HEK293 (cell line): Measurements from ENCODE around the gene WDR6.

ENCODE experiments used
- KLF16 ChIP-seq: fragments of 450-650 bp; formaldehyde crosslinking; IDR thresholded peaks from 2 replicates; pipeline ENCODE4 v1.5.1; 2017; ENCODE audit warnings: missing biosample characterization, missing genetic modification characterization
- MZF1 ChIP-seq: fragments of 450-650 bp; formaldehyde crosslinking; IDR thresholded peaks from 2 replicates; pipeline ENCODE4 v1.5.1; 2017; ENCODE audit warnings: missing biosample characterization, missing genetic modification characterization, borderline replicate concordance
- OVOL3 ChIP-seq: fragments of 450-650 bp; formaldehyde crosslinking; IDR thresholded peaks from 2 replicates; pipeline ENCODE4 v1.5.1; 2016; ENCODE audit warnings: missing biosample characterization, missing genetic modification characterization
- RBAK ChIP-seq: fragments of 450-650 bp; formaldehyde crosslinking; IDR thresholded peaks from 2 replicates; pipeline ENCODE4 v1.5.1; 2016; ENCODE audit warnings: missing biosample characterization, missing genetic modification characterization
- SETDB1 ChIP-seq: IDR thresholded peaks from one replicate; pipeline ENCODE4 v1.6.1; 2017; ENCODE audit warnings: mild to moderate bottlenecking, low read length, moderate library complexity, mixed read lengths; ENCODE audit not compliant: insufficient read length
- SP3 ChIP-seq: fragments of 450-650 bp; formaldehyde crosslinking; IDR thresholded peaks from 2 replicates; pipeline ENCODE4 v1.5.1; 2016; ENCODE audit warnings: missing biosample characterization, missing genetic modification characterization
- TRIM28 ChIP-seq: IDR thresholded peaks from 2 replicates; pipeline ENCODE4 v1.6.1; 2011; ENCODE audit warnings: low read length, control low read depth, borderline replicate concordance
- ZBTB1 ChIP-seq: fragments of 450-650 bp; formaldehyde crosslinking; IDR thresholded peaks from 2 replicates; pipeline ENCODE4 v1.5.1; 2016; ENCODE audit warnings: missing biosample characterization, missing genetic modification characterization
- ZBTB11 ChIP-seq: fragments of 450-650 bp; formaldehyde crosslinking; conservative IDR thresholded peaks from 2 replicates; pipeline ENCODE4 v1.5.1; 2016; ENCODE audit warnings: low read depth, missing biosample characterization, missing genetic modification characterization
- ZBTB26 ChIP-seq: fragments of 450-650 bp; formaldehyde crosslinking; optimal IDR thresholded peaks from 2 replicates; pipeline ENCODE3; 2016; ENCODE audit warnings: missing biosample characterization, mild to moderate bottlenecking, missing genetic modification characterization
- ZBTB8A ChIP-seq: fragments of 450-650 bp; formaldehyde crosslinking; IDR thresholded peaks from 2 replicates; pipeline ENCODE4 v1.5.1; 2016; ENCODE audit warnings: missing biosample characterization, missing genetic modification characterization
- ZNF157 ChIP-seq: fragments of 450-650 bp; formaldehyde crosslinking; IDR thresholded peaks from 2 replicates; pipeline ENCODE4 v1.5.1; 2016; ENCODE audit warnings: missing biosample characterization, missing genetic modification characterization
- ZNF184 ChIP-seq: fragments of 450-650 bp; IDR thresholded peaks from 2 replicates; pipeline ENCODE4 v1.5.1; 2018; ENCODE audit warnings: missing biosample characterization, mild to moderate bottlenecking, missing genetic modification characterization
- ZNF211 ChIP-seq: fragments of 450-650 bp; formaldehyde crosslinking; IDR thresholded peaks from 2 replicates; pipeline ENCODE4 v1.5.1; 2016; ENCODE audit warnings: low read depth, missing biosample characterization, missing genetic modification characterization
- ZNF223 ChIP-seq: fragments of 450-650 bp; formaldehyde crosslinking; IDR thresholded peaks from 2 replicates; pipeline ENCODE4 v1.5.1; 2016; ENCODE audit warnings: missing biosample characterization, missing genetic modification characterization
- ZNF513 ChIP-seq: fragments of 450-650 bp; IDR thresholded peaks from 2 replicates; pipeline ENCODE4 v1.5.1; 2018; ENCODE audit warnings: missing biosample characterization, missing genetic modification characterization
- ZNF514 ChIP-seq: fragments of 450-650 bp; formaldehyde crosslinking; IDR thresholded peaks from 2 replicates; pipeline ENCODE4 v1.5.1; 2016; ENCODE audit warnings: missing biosample characterization, missing genetic modification characterization
- ZNF560 ChIP-seq: fragments of 450-650 bp; formaldehyde crosslinking; IDR thresholded peaks from 2 replicates; pipeline ENCODE4 v1.5.1; 2017; ENCODE audit warnings: missing biosample characterization, missing genetic modification characterization, borderline replicate concordance
- ZNF629 ChIP-seq: fragments of 450-650 bp; formaldehyde crosslinking; IDR thresholded peaks from 2 replicates; pipeline ENCODE4 v1.5.1; 2017; ENCODE audit warnings: missing biosample characterization, missing genetic modification characterization
- ZNF664 ChIP-seq: fragments of 450-650 bp; formaldehyde crosslinking; IDR thresholded peaks from 2 replicates; pipeline ENCODE4 v1.5.1; 2016; ENCODE audit warnings: missing biosample characterization, missing genetic modification characterization
- ZNF76 ChIP-seq: fragments of 450-650 bp; formaldehyde crosslinking; IDR thresholded peaks from 2 replicates; pipeline ENCODE4; 2016; ENCODE audit warnings: low read depth, missing biosample characterization, missing genetic modification characterization, borderline replicate concordance
- TF ChIP-seq, protein P1 (sequence below): fragments of 450-650 bp; formaldehyde crosslinking; IDR thresholded peaks from 2 replicates; pipeline ENCODE4 v1.5.1; 2016; ENCODE audit warnings: missing biosample characterization, missing genetic modification characterization
- TF ChIP-seq, protein P2 (sequence below): fragments of 450-650 bp; formaldehyde crosslinking; IDR thresholded peaks from 2 replicates; pipeline ENCODE4 v1.5.1; 2017; ENCODE audit warnings: missing biosample characterization, missing genetic modification characterization
- TF ChIP-seq, protein P3 (sequence below): fragments of 450-650 bp; formaldehyde crosslinking; IDR thresholded peaks from 2 replicates; pipeline ENCODE4 v1.5.1; 2016; ENCODE audit warnings: missing biosample characterization, missing genetic modification characterization
- TF ChIP-seq, protein P4 (sequence below): sonication (generic); formaldehyde crosslinking; IDR thresholded peaks from 2 replicates; pipeline ENCODE4 v1.8.1; 2022; ENCODE audit warnings: mild to moderate bottlenecking, moderate library complexity, missing genetic modification reagents
- TF ChIP-seq, protein P5 (sequence below): fragments of 450-650 bp; formaldehyde crosslinking; IDR thresholded peaks from 2 replicates; pipeline ENCODE4 v1.5.1; 2016; ENCODE audit warnings: missing biosample characterization, missing genetic modification characterization

WDR6 gene

GRCh38 chr3:48989796-48990635, 17.2 kb upstream of the WDR6 start, which contains the start of gene P4HTM (continued):
- TF ChIP-seq SP3 (tag by site-specific recombination) (no peak), MZF1 (tag by site-specific recombination) (no peak), ZNF223 (tag by site-specific recombination) (no peak), ZNF560 (tag by site-specific recombination) (no peak), ZNF184 (tag by site-specific recombination) (no peak), OVOL3 (tag by site-specific recombination) (no peak), ZNF629 (tag by site-specific recombination) (peak; percentile 71; the same call in 1 of the 2 replicates), ZNF664 (tag by site-specific recombination) (no peak), ZNF157 (tag by site-specific recombination) (no peak), ZBTB11 (no peak), ZBTB1 (tag by site-specific recombination) (no peak), ZBTB26 (tag by site-specific recombination) (peak; percentile 88), SETDB1 (no peak), KLF16 (tag by site-specific recombination) (peak; percentile 67), ZNF513 (tag by site-specific recombination) (no peak), RBAK (tag by site-specific recombination) (no peak), ZNF211 (tag by site-specific recombination) (no peak), ZNF76 (no peak), ZNF514 (tag by site-specific recombination) (no peak), TRIM28 (no peak), ZBTB8A (tag by site-specific recombination) (peak; percentile 96)
- TF ChIP-seq, protein P1, sequence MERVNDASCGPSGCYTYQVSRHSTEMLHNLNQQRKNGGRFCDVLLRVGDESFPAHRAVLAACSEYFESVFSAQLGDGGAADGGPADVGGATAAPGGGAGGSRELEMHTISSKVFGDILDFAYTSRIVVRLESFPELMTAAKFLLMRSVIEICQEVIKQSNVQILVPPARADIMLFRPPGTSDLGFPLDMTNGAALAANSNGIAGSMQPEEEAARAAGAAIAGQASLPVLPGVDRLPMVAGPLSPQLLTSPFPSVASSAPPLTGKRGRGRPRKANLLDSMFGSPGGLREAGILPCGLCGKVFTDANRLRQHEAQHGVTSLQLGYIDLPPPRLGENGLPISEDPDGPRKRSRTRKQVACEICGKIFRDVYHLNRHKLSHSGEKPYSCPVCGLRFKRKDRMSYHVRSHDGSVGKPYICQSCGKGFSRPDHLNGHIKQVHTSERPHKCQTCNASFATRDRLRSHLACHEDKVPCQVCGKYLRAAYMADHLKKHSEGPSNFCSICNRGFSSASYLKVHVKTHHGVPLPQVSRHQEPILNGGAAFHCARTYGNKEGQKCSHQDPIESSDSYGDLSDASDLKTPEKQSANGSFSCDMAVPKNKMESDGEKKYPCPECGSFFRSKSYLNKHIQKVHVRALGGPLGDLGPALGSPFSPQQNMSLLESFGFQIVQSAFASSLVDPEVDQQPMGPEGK (tag by site-specific recombination) = peak; percentile 97
- TF ChIP-seq, protein P2, sequence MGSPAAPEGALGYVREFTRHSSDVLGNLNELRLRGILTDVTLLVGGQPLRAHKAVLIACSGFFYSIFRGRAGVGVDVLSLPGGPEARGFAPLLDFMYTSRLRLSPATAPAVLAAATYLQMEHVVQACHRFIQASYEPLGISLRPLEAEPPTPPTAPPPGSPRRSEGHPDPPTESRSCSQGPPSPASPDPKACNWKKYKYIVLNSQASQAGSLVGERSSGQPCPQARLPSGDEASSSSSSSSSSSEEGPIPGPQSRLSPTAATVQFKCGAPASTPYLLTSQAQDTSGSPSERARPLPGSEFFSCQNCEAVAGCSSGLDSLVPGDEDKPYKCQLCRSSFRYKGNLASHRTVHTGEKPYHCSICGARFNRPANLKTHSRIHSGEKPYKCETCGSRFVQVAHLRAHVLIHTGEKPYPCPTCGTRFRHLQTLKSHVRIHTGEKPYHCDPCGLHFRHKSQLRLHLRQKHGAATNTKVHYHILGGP (tag by site-specific recombination) = no peak
- TF ChIP-seq, protein P3, sequence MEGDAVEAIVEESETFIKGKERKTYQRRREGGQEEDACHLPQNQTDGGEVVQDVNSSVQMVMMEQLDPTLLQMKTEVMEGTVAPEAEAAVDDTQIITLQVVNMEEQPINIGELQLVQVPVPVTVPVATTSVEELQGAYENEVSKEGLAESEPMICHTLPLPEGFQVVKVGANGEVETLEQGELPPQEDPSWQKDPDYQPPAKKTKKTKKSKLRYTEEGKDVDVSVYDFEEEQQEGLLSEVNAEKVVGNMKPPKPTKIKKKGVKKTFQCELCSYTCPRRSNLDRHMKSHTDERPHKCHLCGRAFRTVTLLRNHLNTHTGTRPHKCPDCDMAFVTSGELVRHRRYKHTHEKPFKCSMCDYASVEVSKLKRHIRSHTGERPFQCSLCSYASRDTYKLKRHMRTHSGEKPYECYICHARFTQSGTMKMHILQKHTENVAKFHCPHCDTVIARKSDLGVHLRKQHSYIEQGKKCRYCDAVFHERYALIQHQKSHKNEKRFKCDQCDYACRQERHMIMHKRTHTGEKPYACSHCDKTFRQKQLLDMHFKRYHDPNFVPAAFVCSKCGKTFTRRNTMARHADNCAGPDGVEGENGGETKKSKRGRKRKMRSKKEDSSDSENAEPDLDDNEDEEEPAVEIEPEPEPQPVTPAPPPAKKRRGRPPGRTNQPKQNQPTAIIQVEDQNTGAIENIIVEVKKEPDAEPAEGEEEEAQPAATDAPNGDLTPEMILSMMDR (tag by site-specific recombination) = peak; percentile 89
- TF ChIP-seq, protein P4, sequence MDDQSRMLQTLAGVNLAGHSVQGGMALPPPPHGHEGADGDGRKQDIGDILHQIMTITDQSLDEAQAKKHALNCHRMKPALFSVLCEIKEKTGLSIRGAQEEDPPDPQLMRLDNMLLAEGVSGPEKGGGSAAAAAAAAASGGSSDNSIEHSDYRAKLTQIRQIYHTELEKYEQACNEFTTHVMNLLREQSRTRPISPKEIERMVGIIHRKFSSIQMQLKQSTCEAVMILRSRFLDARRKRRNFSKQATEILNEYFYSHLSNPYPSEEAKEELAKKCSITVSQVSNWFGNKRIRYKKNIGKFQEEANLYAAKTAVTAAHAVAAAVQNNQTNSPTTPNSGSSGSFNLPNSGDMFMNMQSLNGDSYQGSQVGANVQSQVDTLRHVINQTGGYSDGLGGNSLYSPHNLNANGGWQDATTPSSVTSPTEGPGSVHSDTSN (CRISPR knock-in tag) = no peak
- TF ChIP-seq, protein P5, sequence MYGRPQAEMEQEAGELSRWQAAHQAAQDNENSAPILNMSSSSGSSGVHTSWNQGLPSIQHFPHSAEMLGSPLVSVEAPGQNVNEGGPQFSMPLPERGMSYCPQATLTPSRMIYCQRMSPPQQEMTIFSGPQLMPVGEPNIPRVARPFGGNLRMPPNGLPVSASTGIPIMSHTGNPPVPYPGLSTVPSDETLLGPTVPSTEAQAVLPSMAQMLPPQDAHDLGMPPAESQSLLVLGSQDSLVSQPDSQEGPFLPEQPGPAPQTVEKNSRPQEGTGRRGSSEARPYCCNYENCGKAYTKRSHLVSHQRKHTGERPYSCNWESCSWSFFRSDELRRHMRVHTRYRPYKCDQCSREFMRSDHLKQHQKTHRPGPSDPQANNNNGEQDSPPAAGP = peak; percentile 80
